Right ventricle myocardium inferior (tissue), 1 donor: ENCODE measurements around the gene TMEM80. TPM values are rescaled to one million over a fixed set of nuclear protein-coding genes. Genes with fewer than 3 reads are reported as not detected.

Source experiments
- ATAC-seq: fragments of 200-7000 bp; cut with Tn5 transposase; one replicate; pipeline ENCODE4 v1.9.1; 2020; ENCODE audit warnings: mild to moderate bottlenecking, moderate library complexity
- DNase-seq: peaks from one replicate; pipeline ENCODE4 v3.0.0; 2021; ENCODE audit errors: missing footprints
- intact Hi-C: fragments of 100-400 bp; cut with DNase I; formaldehyde crosslinking; loops from one replicate; pipeline ENCODE4 v1.11.0; 2022
- total RNA-seq: library from RNA; stranded (reverse); fragmentation: NEBNext Ultra II Directional; extraction: Animal tissue kit (Norgen Biotek cat#: 25700); gene quantifications from one replicate; pipeline ENCODE4 v1.2.1, GENCODE V29; 2021
- donor health status: DM: no; HTN: yes; CAD: no; lungs with severe emphysema.

TMEM80 gene
- total RNA-seq, 1 donor from 2014 or later = 9.9 TPM

DNA sequence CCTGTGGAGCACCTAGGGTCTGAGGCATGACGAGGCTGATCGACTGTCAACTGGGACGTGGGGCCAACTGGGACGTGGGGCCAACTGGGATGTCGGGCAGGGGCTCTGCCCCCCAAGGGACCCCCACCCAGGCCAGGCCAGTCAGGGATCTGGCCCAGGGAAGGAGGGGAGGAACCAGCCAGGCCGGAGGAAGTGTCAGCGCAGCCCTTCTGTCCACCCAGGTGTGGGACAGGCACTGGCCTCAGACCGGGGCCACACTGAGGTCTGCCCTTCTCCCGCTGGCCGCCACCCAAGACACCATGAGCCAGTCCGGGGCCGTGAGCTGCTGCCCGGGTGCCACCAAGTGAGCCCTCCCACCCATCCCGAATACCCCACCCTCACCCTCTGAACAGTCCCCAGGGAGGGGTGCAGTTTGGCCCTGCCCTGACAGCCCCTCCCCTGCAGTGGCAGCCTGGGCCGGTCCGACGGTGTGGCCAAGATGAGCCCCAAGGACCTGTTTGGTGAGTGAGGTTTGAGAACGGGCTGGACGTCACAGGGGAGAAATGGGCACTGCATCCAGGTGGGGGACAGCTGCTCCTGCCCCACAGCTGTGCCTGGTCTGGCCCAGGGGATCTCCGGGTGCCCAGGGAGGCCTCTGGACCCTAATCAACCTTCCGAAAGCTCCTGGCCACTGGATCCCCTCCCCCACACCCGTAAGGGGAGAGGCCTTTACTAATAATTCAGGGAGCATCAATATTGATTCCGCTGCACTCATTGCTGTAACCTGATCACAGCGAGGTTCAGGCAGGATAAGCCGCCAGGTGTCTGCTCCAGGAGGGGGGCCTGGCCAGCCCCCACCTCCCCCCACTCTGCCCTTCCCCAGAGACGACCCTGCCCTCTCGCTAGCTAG is 13.7 kb downstream of the TMEM80 start:
- ATAC-seq (no peak), DNase-seq (no peak)
- intact Hi-C loops = no loop called here

DNA sequence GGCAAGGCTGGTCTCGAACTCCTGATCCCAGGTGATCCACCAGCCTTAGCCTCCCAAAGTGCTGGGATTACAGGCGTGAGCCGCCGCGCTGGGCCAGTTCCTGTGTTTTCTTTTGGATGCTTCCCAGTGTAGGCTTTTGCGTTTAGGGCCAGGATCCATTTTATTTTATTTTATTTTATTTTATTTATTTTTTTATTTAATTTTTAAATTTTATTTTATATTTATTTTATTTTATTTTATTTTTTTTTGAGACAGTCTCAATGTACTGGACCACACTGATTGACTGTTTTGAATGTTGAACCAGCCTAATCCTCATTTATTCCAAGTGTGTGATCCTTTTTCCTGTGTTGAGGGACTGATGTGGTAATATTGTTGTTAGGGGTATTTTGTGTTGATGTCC is 18.8 kb downstream of the TMEM80 start:
- intact Hi-C loops = no loop called here
- ATAC-seq = no peak
- no peak for DNase-seq

DNA sequence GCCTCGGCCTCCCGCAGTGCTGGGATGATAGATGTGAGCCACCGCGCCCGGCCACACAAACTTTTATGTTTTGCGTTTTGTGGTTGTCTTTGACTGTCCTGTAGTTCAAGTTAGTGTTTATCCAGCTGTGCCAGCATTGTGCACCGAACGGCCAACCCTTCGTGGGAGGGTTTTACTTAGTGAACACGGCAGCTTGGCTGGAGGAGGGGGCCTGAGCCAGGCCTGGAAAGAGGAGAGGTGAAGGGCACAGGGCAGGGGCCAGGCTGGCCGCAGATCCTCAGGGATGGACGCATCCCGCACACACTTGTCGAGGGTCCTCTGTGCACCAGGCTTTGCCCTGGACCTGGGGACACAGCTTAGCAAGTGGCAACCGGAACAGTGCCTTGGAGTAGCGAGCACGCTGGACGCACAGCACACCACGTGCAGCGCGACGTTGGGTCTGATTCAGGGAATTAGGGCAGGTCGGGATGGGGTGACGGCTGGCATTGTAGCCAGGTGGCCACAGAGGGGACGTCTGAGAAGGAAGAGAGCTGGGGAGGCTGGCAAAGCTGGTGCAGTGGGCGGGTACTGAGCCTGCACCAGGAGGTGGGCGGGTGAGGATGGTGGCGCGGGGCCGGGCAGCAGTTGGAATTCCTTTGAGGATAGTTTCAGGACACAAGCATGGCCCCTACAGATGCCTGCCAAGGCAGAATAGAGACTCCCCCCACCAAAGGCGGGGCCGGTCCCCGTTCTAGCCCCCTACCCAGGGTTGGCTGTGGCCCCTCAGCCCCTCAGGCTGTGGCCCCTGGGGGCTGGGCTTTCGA is 23.8 kb downstream of the TMEM80 start:
- DNase-seq = no peak
- intact Hi-C loops = no loop called here

DNA sequence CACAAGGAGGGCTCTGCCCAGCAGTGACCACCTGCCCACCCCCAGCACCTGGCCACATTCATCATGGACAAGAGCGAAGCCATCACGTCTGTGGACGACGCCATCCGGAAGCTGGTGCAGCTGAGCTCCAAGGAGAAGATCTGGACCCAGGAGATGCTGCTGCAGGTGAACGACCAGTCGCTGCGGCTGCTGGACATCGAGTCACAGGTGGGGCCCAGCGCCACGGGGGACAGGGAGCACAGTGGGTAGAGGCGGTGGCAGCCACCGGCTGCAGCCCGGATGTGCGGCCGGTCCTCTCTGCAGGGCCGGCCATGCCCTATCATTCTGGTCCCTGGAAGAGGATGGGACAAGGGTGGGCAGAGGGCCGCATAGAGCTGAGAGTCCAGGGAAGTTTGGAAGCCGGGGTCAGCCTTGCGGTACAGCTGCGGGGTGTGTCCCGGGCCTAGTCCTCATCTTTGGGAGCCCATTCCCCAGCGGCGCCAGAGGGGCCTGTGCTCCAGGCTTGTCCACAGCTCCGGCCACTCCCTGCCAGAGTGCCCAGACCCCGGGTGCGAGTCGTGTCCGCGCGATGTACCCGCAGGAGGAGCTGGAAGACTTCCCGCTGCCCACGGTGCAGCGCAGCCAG is 24.5 kb downstream of the TMEM80 start:
- no peak for ATAC-seq
- no peak for DNase-seq
- intact Hi-C loops = no loop called here

More for the DNA sequence above, 23.8 kb downstream of the TMEM80 start:
- ATAC-seq = no peak

DNA sequence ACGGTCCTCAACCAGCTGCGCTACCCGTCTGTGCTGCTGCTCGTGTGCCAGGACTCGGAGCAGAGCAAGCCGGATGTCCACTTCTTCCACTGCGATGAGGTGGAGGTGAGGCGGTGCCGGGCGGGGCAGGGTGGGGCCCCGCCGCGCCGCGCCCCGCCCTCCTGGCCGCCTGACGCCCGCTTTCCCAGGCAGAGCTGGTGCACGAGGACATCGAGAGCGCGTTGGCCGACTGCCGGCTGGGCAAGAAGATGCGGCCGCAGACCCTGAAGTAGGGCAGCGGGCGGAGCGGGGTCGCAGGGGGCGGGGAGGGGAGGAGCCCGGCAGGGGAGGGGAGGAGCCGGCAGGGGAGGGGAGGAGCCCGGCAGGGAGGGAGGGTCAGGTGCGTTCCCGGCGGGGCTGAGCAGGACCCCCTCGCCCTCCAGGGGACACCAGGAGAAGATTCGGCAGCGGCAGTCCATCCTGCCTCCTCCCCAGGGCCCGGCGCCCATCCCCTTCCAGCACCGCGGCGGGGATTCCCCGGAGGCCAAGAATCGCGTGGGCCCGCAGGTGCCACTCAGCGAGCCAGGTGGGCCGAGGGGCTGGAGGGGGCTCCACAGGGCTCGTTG is 25.1 kb downstream of the TMEM80 start:
- intact Hi-C loops = no loop called here
- DNase-seq = no peak
- ATAC-seq = no peak

DNA sequence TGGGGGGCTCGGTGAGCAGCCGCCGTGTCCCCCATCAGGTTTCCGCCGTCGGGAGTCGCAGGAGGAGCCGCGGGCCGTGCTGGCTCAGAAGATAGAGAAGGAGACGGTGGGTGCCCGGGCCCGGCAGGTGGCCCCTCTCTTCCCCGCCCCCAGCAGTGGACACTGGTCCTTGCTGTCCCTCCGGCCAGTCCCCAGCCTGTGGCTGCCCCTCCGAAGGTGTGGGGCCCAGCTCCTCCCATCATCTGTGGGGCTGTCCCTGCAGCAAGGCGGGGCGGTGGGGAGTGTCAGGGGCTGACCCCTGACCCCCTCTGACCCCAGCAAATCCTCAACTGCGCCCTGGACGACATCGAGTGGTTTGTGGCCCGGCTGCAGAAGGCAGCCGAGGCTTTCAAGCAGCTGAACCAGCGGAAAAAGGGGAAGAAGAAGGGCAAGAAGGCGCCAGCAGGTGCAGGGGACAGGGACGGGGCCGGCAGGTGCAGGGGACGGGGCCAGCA is 25.7 kb downstream of the TMEM80 start:
- ATAC-seq = no peak
- intact Hi-C loops = no loop called here
- no peak for DNase-seq

DNA sequence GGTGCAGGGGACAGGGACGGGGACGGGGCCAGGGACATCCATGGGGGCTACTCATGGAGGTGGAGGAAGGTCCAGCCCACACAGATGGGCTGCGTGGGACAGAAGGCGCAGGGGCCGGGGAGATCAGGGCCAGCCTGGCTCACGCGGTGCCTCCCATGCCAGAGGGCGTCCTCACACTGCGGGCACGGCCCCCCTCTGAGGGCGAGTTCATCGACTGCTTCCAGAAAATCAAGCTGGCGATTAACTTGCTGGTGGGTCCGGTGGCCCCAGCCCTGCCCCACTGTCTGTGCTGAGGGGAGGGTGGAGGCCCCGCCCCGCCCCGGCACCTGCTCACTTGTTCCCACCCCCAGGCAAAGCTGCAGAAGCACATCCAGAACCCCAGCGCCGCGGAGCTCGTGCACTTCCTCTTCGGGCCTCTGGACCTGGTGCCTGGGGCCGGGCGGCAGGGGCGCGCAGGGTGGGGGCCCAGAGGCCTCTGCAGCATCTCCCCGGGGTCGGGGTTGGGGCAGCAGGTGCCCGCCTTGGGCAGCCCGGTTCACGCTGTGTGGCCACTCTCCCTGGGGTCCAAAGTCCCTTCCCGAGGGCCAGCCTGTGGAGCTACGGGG is 26.2 kb downstream of the TMEM80 start:
- peak; percentile 86 for DNase-seq
- no peak for ATAC-seq
- intact Hi-C loops = no loop called here

DNA sequence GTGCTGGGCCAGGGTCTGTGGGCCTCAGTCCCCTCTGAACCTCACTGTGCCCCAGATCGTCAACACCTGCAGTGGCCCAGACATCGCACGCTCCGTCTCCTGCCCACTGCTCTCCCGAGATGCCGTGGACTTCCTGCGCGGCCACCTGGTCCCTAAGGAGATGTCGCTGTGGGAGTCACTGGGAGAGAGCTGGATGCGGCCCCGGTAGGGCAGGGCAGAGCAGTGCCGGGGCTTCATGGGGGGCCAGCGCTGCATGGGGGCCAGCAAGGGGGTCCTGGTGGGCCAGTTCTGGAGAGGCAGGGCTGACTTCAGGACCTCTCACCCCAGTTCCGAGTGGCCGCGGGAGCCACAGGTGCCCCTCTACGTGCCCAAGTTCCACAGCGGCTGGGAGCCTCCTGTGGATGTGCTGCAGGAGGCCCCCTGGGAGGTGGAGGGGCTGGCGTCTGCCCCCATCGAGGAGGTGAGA is 26.8 kb downstream of the TMEM80 start:
- DNase-seq (no peak), ATAC-seq (no peak)
- intact Hi-C loops = no loop called here

DNA sequence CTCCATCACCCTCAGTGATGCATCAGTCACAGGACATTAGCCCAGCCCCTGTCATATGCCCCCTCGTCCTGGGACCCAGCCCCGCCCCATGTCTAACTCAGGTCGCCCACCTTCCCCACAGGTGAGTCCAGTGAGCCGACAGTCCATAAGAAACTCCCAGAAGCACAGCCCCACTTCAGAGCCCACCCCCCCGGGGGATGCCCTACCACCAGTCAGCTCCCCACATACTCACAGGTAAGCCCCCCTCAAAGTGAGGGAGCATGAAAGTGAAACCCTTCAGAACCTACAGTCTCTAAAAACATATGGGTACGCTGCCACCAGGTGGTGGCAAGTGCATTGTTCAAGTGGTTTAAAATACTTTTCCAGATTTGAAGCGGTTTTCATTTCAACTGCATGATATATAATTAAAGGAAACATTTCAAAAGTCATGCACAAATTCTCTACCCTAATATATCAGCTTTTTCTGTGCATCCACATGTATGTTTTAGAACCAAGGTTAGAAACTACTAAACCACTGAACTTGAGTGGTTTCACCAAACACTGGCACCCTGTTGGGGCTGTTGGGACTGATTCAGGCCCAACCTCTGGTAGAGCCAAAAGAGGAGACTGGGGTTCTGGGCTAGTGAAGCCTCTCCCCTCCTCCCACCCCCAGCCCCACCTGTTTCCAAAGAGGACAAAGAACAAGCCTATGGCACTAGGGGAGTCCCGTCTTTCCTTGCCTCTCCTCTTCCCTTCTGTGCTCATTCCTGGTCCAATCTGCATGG is 27.7 kb downstream of the TMEM80 start:
- intact Hi-C loops = loop anchor here (1.0 kb wide), 1 partner anchor 168 kb away; no protein-coding TSS in a partner anchor
- ATAC-seq = no peak

DNA sequence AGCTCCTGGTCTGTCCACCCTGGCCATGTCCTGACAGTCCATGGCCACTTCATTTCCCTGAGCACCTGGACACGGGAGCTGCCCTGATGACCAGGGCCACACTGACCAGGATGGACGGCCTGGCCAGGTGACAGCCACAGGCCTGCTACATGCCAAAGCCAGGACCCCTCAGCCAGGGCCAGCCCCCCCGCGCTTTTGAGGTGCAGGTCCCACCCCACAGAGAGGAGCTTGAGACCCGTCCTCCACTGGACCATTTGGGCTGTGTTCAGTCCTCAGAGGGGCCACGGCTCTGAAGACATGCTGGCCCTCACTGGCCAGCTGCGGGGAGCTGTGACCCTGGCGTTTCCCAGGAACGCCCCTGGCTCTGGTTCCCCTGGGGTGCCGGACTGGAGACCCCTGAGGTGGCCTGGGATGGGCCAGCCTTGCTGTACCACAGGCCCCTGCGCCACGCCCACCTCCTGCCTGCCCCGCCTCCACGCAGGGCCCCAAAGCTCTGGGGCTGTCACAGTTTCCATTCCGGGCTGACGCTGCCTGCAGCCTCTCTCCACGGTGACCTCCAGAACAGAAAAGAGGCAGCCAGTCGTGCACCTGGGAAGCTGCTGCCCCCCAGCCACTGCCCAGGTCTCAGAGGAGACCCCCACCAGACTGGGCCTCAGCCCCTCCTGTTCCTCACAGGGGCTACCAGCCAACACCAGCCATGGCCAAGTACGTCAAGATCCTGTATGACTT is 28.6 kb downstream of the TMEM80 start:
- intact Hi-C loops = no loop called here
- peak; percentile 57 for DNase-seq

More for the DNA sequence above, 27.7 kb downstream of the TMEM80 start:
- DNase-seq = no peak

DNA sequence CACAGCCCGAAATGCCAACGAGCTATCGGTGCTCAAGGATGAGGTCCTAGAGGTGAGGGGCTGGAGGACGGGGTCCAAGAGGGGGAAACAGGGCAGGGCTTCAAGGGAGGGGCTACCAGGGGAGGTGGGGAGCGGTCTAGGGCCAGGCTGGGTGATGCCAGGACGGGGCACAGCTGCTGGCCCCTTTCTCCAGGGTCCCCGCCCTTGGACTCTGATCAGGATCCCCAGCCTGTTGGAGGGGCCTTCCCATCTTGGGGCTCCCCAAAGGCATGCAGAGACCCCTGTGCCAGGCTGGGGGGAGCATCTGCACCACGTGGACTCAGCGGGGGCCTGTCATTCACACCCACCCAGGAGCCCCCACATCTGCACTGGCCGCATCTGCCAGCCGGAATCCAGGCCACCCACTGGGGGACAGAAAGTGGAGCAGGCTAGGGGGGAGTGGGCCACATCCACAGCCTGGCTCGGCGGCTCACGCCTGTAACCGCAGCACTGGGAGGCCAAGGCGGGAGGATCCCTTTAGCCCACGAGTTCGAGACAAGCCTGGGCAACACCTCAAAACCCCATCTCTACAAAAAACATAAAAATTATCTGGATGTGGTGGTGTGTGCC is 29.3 kb downstream of the TMEM80 start:
- DNase-seq (no peak), ATAC-seq (no peak)
- intact Hi-C loops = no loop called here

More for the DNA sequence above, 28.6 kb downstream of the TMEM80 start:
- ATAC-seq = no peak

DNA sequence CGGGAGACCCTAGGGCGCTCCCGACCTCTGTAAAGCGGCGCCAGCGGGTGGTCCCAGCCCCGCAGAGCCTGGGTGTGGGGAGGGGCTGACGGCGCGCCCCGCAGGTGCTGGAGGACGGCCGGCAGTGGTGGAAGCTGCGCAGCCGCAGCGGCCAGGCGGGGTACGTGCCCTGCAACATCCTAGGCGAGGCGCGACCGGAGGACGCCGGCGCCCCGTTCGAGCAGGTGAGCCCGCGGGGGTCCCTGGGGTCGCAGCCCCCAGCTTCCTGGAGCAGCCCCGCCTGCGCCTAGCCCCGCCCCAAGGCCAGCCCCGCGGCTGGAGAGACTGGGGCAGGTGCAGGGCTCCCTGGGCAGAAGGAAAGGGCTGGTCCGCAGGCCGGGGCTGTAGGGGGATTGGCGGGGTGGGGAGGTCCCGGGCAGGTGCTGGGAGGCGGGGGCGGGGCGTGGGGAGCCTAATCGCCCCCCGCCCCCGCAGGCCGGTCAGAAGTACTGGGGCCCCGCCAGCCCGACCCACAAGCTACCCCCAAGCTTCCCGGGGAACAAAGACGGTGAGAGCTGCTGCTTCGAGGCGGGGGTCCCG is 30.1 kb downstream of the TMEM80 start:
- intact Hi-C loops = no loop called here
- no peak for DNase-seq
- no peak for ATAC-seq

DNA sequence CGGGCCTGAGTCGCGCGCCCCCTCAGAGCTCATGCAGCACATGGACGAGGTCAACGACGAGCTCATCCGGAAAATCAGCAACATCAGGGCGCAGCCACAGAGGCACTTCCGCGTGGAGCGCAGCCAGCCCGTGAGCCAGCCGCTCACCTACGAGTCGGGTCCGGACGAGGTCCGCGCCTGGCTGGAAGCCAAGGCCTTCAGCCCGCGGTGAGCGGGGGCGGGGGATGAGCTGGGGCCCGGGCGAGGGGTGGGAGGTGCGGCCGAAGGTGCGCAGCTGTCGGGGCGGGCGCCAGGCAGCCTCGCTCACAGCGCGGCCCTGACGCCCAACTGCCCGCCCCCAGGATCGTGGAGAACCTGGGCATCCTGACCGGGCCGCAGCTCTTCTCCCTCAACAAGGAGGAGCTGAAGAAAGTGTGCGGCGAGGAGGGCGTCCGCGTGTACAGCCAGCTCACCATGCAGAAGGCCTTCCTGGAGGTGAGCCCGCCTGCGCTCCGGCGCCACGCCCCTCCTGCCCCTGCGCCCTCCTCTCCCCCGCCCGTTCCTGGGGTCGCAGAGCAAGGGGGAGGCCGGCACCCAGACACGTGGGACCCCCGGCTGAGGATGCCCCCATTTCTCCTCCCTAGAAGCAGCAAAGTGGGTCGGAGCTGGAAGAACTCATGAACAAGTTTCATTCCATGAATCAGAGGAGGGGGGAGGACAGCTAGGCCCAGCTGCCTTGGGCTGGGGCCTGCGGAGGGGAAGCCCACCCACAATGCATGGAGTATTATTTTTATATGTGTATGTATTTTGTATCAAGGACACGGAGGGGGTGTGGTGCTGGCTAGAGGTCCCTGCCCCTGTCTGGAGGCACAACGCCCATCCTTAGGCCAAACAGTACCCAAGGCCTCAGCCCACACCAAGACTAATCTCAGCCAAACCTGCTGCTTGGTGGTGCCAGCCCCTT is 30.9 kb downstream of the TMEM80 start:
- no peak for ATAC-seq
- intact Hi-C loops = no loop called here

DNA sequence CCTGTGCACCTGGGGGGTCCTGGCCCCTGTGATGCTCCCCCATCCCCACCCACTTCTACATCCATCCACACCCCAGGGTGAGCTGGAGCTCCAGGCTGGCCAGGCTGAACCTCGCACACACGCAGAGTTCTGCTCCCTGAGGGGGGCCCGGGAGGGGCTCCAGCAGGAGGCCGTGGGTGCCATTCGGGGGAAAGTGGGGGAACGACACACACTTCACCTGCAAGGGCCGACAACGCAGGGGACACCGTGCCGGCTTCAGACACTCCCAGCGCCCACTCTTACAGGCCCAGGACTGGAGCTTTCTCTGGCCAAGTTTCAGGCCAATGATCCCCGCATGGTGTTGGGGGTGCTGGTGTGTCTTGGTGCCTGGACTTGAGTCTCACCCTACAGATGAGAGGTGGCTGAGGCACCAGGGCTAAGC is 31.7 kb downstream of the TMEM80 start:
- intact Hi-C loops = no loop called here
- peak; percentile 2 for ATAC-seq

More for the DNA sequence above, 30.9 kb downstream of the TMEM80 start:
- DNase-seq = peak; percentile 83

More for the DNA sequence above, 31.7 kb downstream of the TMEM80 start:
- DNase-seq = no peak
